Measurements from ENCODE around the gene PACS2.
"Not testable (repeated sequence)": the region's sequence is repeated elsewhere in the genome, so short reads cannot be mapped to it uniquely, and the experiment has no call there.

The PACS2 gene

GRCh38 chr14:105324871-105325270 is 10.3 kb downstream of the PACS2 start:
- no peak for DNase-seq (ENCODE audit: low read depth)
- H3K4me3 ChIP-seq (ENCODE audit: low read length): no peak overlapping the region
- TF ChIP-seq, protein P1, sequence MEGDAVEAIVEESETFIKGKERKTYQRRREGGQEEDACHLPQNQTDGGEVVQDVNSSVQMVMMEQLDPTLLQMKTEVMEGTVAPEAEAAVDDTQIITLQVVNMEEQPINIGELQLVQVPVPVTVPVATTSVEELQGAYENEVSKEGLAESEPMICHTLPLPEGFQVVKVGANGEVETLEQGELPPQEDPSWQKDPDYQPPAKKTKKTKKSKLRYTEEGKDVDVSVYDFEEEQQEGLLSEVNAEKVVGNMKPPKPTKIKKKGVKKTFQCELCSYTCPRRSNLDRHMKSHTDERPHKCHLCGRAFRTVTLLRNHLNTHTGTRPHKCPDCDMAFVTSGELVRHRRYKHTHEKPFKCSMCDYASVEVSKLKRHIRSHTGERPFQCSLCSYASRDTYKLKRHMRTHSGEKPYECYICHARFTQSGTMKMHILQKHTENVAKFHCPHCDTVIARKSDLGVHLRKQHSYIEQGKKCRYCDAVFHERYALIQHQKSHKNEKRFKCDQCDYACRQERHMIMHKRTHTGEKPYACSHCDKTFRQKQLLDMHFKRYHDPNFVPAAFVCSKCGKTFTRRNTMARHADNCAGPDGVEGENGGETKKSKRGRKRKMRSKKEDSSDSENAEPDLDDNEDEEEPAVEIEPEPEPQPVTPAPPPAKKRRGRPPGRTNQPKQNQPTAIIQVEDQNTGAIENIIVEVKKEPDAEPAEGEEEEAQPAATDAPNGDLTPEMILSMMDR (IDR thresholded peaks at IDR 0.05; ENCODE audit: insufficient read depth, low read depth, low read length, missing control alignments): no peak

DNA sequence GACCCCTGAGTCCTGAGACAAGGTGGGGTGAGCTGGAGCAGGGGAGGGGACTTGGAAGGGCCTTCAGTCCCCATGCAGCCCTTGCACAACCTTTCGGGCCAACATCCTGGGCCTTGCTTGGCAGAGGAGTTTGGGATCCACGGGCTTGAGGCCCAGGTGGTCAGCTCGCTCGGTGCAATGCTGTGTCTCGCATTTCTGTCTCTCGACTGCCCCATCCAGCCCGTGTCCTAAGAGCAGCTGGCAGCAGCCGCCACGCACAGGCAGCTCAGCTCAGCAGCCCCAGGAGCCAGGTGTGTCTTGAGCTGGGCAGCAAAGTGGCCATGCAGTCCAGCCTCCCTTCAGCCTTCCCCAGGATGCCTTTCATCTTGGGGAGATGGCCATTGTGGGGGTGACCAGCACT is 10.8 kb downstream of the PACS2 start:
- TF ChIP-seq, protein P1 (IDR thresholded peaks at IDR 0.05; ENCODE audit: insufficient read depth, low read depth, low read length, missing control alignments): no peak

GRCh38 chr14:105325716-105326567 is 11.4 kb downstream of the PACS2 start:
- TF ChIP-seq, protein P1 (IDR thresholded peaks at IDR 0.05; ENCODE audit: insufficient read depth, low read depth, low read length, missing control alignments): no peak
- DNase-seq (ENCODE audit: low read depth): no peak
- H3K4me3 ChIP-seq (ENCODE audit: low read length): no peak overlapping the region

More for the DNA sequence above, 10.8 kb downstream of the PACS2 start:
- DNase-seq (ENCODE audit: low read depth): no peak
- H3K4me3 ChIP-seq (ENCODE audit: low read length): no peak overlapping the region

GRCh38 chr14:105326568-105326867 is 12.0 kb downstream of the PACS2 start:
- TF ChIP-seq, protein P1 (IDR thresholded peaks at IDR 0.05; ENCODE audit: insufficient read depth, low read depth, low read length, missing control alignments): no peak
- no peak overlapping the region for H3K4me3 ChIP-seq (ENCODE audit: low read length)
- no peak for DNase-seq (ENCODE audit: low read depth)

- H3K4me3 ChIP-seq (ENCODE audit: low read length): no peak overlapping the region
- TF ChIP-seq, protein P1 (IDR thresholded peaks at IDR 0.05; ENCODE audit: insufficient read depth, low read depth, low read length, missing control alignments): no peak
- no peak for DNase-seq (ENCODE audit: low read depth)
These were observed 12.5 kb downstream of the PACS2 start for GRCh38 chr14:105326891-105327694.

DNA sequence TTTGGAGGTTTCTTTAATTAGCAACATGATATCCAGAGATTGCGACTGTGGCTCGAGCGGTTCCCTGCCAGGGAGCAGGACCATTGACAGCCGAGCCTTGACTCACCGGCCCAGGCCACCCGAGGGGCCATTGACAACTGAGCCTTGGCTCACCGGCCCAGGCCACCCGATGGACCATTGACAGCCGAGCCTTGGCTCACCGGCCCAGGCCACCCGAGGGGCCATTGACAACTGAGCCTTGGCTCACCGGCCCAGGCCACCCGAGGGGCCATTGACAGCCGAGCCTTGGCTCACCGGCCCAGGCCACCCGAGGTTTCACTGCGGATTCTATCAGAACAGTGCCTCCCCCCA is 13.1 kb downstream of the PACS2 start:
- DNase-seq (ENCODE audit: low read depth); H3K4me3 ChIP-seq (ENCODE audit: low read length): not testable (repeated sequence)

GRCh38 chr14:105328070-105328677 is 13.6 kb downstream of the PACS2 start:
- TF ChIP-seq, protein P1 (IDR thresholded peaks at IDR 0.05; ENCODE audit: insufficient read depth, low read depth, low read length, missing control alignments): no peak
- no peak for DNase-seq (ENCODE audit: low read depth)
- no peak overlapping the region for H3K4me3 ChIP-seq (ENCODE audit: low read length)

Measured in epithelial cell of esophagus (primary cell).